Smooth muscle cell (in vitro differentiated cells): Measurements from ENCODE around the gene ARMH4. TPM values are rescaled to one million over a fixed set of nuclear protein-coding genes. Genes with fewer than 3 reads are reported as not detected.

Source experiments
- DNase-seq: peaks from one replicate; lab custom pipeline; 2025; ENCODE audit not compliant: unreplicated experiment; lab: John Stamatoyannopoulos, UW
- H2AFZ ChIP-seq: fragments of 200-600 bp; sonication (generic); 2 replicates; pipeline ENCODE4 v1.6.0; 2016; ENCODE audit warnings: antibody characterized with exemption, low read depth, mild to moderate bottlenecking
- H3F3A ChIP-seq: fragments of 200-600 bp; sonication (generic); 2 replicates; pipeline ENCODE4 v1.6.0; 2017; ENCODE audit warnings: antibody characterized with exemption, low read depth
- H3K27ac ChIP-seq: fragments of 200-600 bp; sonication (generic); 2 replicates; pipeline ENCODE4 v1.5.1; 2016; ENCODE audit warnings: low read depth, mild to moderate bottlenecking
- H3K27me3 ChIP-seq: fragments of 200-600 bp; sonication (generic); 2 replicates; pipeline ENCODE4 v1.6.1; 2016; ENCODE audit warnings: low read depth, mild to moderate bottlenecking
- H3K36me3 ChIP-seq: fragments of 200-600 bp; sonication (generic); 2 replicates; pipeline ENCODE4 v1.5.1; 2016; ENCODE audit warnings: low read depth
- H3K4me1 ChIP-seq: fragments of 200-600 bp; sonication (generic); 2 replicates; pipeline ENCODE4 v1.5.1; 2016; ENCODE audit warnings: low read depth
- H3K4me2 ChIP-seq: fragments of 200-600 bp; sonication (generic); 2 replicates; pipeline ENCODE4 v1.6.0; 2016; ENCODE audit warnings: mild to moderate bottlenecking
- H3K4me3 ChIP-seq: fragments of 200-600 bp; sonication (generic); 2 replicates; pipeline ENCODE4 v1.5.1; 2016; ENCODE audit warnings: mild to moderate bottlenecking
- H3K79me2 ChIP-seq: fragments of 200-600 bp; sonication (generic); 2 replicates; pipeline ENCODE4 v1.6.0; 2016; ENCODE audit warnings: low read depth, mild to moderate bottlenecking
- H3K9ac ChIP-seq: fragments of 200-600 bp; sonication (generic); 2 replicates; pipeline ENCODE4 v1.6.0; 2016; ENCODE audit warnings: low read depth
- H3K9me3 ChIP-seq: fragments of 200-600 bp; sonication (generic); replicated peaks from 2 replicates; pipeline ENCODE4 v1.5.1; 2016; ENCODE audit warnings: low read depth
- H4K20me1 ChIP-seq: fragments of 200-600 bp; sonication (generic); 2 replicates; pipeline ENCODE4 v1.6.0; 2016; ENCODE audit warnings: low read depth
- WGBS: methylation state at CpG from one replicate; pipeline ENCODE4 v1.1.7; 2016; ENCODE audit warnings: low lambda C conversion rate; 5-methylcytosine and 5-hydroxymethylcytosine counted together
- polyA plus RNA-seq: library from polyadenylated mRNA; unstranded; fragments of >200 nt; fragmentation: Nextera tagmentation; extraction: Ambion mirVana; gene quantifications from 2 replicates; pipeline ENCODE4 v1.2.1, GENCODE V29; 2016
- total RNA-seq: library from RNA; depleted of rRNA; stranded (reverse); fragments of >200 nt; gene quantifications from 2 replicates; pipeline ENCODE4 v1.2.3, GENCODE V29; 2014
- TF ChIP-seq, protein P1 (sequence below): fragments of 200-600 bp; sonication (generic); IDR thresholded peaks from 2 replicates; pipeline ENCODE4 v1.5.1; 2017; ENCODE audit warnings: borderline replicate concordance, mild to moderate bottlenecking, antibody characterized with exemption; ENCODE audit not compliant: insufficient read depth, poor library complexity, severe bottlenecking

ARMH4 gene
- total and polyA plus RNA-seq, 2 experiments from 2014 or later = 12.9 to 14.7 TPM

DNA sequence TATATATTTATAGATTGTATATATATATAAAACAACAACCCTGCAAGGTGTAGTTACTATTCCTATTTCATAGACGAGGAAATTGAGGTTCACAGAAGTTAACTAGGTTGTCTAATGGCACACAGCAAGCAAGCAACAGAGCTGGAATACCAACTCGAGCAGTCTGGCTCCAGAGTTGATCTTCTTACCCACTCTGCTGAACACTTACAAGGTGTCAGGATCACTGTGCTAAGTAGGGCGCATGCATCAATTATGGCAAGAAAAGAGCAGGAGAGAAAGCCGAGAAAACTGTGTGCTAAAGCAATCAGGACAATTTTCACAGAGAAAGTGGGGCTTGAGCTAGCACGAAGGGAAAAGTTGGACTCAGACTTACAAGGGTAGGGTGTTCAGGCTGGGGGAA, 15.9 kb upstream of the ARMH4 start:
- Histone ChIP-seq H3K79me2 (no peaks in the 10 kb centered on the region), H3K27ac (no peak overlapping the region), H3K4me2 (no peak overlapping the region), H3F3A (no peaks in the 10 kb centered on the region), H3K9ac (no peak overlapping the region), H2AFZ (no peak overlapping the region), H3K4me1 (no peaks in the 10 kb centered on the region), H3K9me3 (no peaks in the 10 kb centered on the region), H3K36me3 (no peaks in the 10 kb centered on the region), H3K4me3 (no peak overlapping the region), H4K20me1 (no peaks in the 10 kb centered on the region), H3K27me3 (no peaks in the 10 kb centered on the region)
- 83% methylated on average over 5 of the region's 5 CpGs for WGBS
- TF ChIP-seq, protein P1, sequence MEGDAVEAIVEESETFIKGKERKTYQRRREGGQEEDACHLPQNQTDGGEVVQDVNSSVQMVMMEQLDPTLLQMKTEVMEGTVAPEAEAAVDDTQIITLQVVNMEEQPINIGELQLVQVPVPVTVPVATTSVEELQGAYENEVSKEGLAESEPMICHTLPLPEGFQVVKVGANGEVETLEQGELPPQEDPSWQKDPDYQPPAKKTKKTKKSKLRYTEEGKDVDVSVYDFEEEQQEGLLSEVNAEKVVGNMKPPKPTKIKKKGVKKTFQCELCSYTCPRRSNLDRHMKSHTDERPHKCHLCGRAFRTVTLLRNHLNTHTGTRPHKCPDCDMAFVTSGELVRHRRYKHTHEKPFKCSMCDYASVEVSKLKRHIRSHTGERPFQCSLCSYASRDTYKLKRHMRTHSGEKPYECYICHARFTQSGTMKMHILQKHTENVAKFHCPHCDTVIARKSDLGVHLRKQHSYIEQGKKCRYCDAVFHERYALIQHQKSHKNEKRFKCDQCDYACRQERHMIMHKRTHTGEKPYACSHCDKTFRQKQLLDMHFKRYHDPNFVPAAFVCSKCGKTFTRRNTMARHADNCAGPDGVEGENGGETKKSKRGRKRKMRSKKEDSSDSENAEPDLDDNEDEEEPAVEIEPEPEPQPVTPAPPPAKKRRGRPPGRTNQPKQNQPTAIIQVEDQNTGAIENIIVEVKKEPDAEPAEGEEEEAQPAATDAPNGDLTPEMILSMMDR = no peak
- no peak for DNase-seq

DNA sequence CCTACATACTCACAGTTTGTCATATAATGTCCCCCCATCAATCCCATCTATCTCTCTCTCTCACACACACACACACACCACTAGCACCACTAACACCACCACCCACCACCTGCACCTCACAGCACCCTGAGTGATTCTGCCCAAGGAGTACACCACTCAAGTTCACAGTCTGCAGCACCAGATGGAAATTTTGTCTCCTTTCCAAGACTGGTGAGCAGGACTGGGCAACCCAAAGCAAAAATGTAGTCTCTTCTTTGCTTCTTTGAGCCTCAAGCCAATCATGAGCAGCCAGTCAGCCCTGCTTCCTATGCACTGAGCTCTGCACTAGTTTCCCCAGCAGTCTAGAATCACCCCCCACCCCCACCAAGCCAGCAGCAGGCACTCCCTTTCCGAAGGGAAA, 15.0 kb upstream of the ARMH4 start:
- WGBS = 42% methylated on average over 1 of the region's 1 CpG
- Histone ChIP-seq H3K36me3 (no peaks in the 10 kb centered on the region), H3K4me3 (no peak overlapping the region), H4K20me1 (no peaks in the 10 kb centered on the region), H3K9ac (no peak overlapping the region), H3K4me1 (no peaks in the 10 kb centered on the region), H3K4me2 (no peak overlapping the region), H3K27ac (no peak overlapping the region), H3K27me3 (no peaks in the 10 kb centered on the region), H2AFZ (no peak overlapping the region), H3K79me2 (no peaks in the 10 kb centered on the region), H3K9me3 (no peaks in the 10 kb centered on the region), H3F3A (no peaks in the 10 kb centered on the region)
- no peak for DNase-seq
- TF ChIP-seq, protein P1 = no peak

DNA sequence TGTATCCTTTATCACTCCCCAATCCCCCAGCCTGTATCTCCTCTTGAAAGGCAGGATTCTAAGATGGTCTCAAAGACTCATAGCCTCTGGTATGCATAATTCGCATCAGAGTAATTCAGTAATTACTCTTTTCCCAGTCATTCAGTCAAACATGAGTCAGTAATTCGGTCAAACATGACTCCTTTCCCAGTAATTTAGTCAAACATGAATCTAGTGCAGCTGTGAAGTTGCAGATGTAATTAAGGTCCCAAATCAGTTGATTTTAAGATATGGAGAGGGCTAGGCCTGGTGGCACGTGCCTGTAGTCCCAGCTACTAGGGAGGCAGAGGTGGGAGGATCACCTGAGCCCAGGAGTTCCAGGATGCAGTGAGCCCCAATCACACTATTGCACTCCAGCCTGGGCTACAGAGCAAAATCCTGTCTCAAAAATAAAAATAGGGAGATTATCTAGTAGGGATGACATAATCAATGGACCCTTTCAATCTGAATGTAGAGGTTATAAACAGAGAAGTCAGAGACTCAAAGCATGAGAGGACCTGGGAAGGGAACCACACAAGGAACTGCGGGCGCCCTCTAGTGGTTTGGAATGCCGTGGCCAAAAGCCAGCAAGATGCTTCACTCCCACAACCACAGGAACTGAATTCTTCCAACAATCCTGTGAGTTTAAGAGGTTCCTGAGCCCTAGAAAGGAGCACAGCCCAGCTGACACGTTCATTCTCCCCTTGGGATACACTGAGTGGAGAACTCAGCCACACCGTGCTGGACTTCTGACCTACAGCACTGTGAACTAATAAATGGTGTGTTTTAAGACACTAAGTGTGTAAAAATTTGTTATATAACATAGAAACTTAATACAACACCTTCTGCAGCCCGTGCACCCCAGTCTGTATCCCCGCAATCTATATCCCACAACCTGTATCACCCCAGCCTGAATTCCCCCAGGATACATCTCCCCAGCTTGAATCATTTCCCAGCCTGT, 14.3 kb upstream of the ARMH4 start:
- 27% methylated on average over 10 of the region's 10 CpGs for WGBS
- no peaks in the 10 kb centered on the region for H4K20me1 ChIP-seq
- H3K4me1 ChIP-seq = no peaks in the 10 kb centered on the region
- H3K9ac ChIP-seq = no peak overlapping the region
- H3F3A ChIP-seq = no peaks in the 10 kb centered on the region
- no peaks in the 10 kb centered on the region for H3K27me3 ChIP-seq
- H3K9me3 ChIP-seq = no peaks in the 10 kb centered on the region
- H3K36me3 ChIP-seq = no peaks in the 10 kb centered on the region
- H3K4me2 ChIP-seq = no peak overlapping the region
- H2AFZ ChIP-seq = no peak overlapping the region
- H3K79me2 ChIP-seq = no peaks in the 10 kb centered on the region
- DNase-seq = peak; percentile 50
- TF ChIP-seq, protein P1 = peak; percentile 95
- H3K27ac ChIP-seq = peak overlapping the region; percentile 24
- H3K4me3 ChIP-seq = no peak overlapping the region
